Measurements from ENCODE around the gene GID8.
"Not testable (repeated sequence)": the region's sequence is repeated elsewhere in the genome, so short reads cannot be mapped to it uniquely, and the experiment has no call there.

Gene GID8

GRCh38 chr20:62957136-62958117 lies 19.5 kb downstream of the GID8 start:
- CTCF ChIA-PET = interaction anchor here (1.1 to 1.9 kb wide), 4 partner anchors 13 to 57 kb away, joined by 3 to 7 read pairs (median 4); no protein-coding TSS in a partner anchor
- DNase-seq (ENCODE audit: extremely low spot score) = no peak
- no peak for TF ChIP-seq CTCF (IDR thresholded peaks at IDR 0.05; ENCODE audit: control extremely low read depth, extremely low read depth, low read depth, missing control alignments)
- POLR2A ChIA-PET = no interaction called here

- ChIA-PET CTCF (interaction anchor here (1.2 to 2.7 kb wide), 5 partner anchors 9 to 51 kb away, joined by 4 to 17 read pairs (median 6); no protein-coding TSS in a partner anchor), POLR2A (no interaction called here)
- no peak for TF ChIP-seq CTCF (IDR thresholded peaks at IDR 0.05; ENCODE audit: control extremely low read depth, extremely low read depth, low read depth, missing control alignments)
- no peak for DNase-seq (ENCODE audit: extremely low spot score)
These were observed 20.6 kb downstream of the GID8 start for GRCh38 chr20:62958388-62959100.

GRCh38 chr20:62959101-62959971 lies 21.4 kb downstream of the GID8 start:
- POLR2A ChIA-PET = no interaction called here
- DNase-seq (ENCODE audit: extremely low spot score) = no peak
- CTCF ChIA-PET = interaction anchor here (1.2 to 2.7 kb wide), 4 partner anchors 8 to 50 kb away, joined by 4 to 17 read pairs (median 6); no protein-coding TSS in a partner anchor
- TF ChIP-seq CTCF (IDR thresholded peaks at IDR 0.05; ENCODE audit: control extremely low read depth, extremely low read depth, low read depth, missing control alignments) = no peak

GRCh38 chr20:62959998-62960436 lies 22.1 kb downstream of the GID8 start:
- POLR2A ChIA-PET = no interaction called here
- CTCF ChIA-PET = interaction anchor here (1.2 to 2.7 kb wide), 4 partner anchors 8 to 49 kb away, joined by 4 to 17 read pairs (median 6); no protein-coding TSS in a partner anchor
- DNase-seq (ENCODE audit: extremely low spot score) = no peak
- TF ChIP-seq CTCF (IDR thresholded peaks at IDR 0.05; ENCODE audit: control extremely low read depth, extremely low read depth, low read depth, missing control alignments) = no peak

GRCh38 chr20:62960446-62961309 lies 22.7 kb downstream of the GID8 start:
- POLR2A ChIA-PET; DNase-seq (ENCODE audit: extremely low spot score): not testable (repeated sequence)
- CTCF ChIA-PET = interaction anchor here (1.8 to 2.7 kb wide), 3 partner anchors 10 to 48 kb away, joined by 6 to 17 read pairs (median 7); no protein-coding TSS in a partner anchor

- DNase-seq (ENCODE audit: extremely low spot score) = no peak
- ChIA-PET CTCF (no interaction called here), POLR2A (no interaction called here)
- TF ChIP-seq CTCF (IDR thresholded peaks at IDR 0.05; ENCODE audit: control extremely low read depth, extremely low read depth, low read depth, missing control alignments) = no peak
These were observed 23.4 kb downstream of the GID8 start for GRCh38 chr20:62961310-62961783.

Data from GM10248 (cell line).